ENCODE data around the gene CRISP2. TPM values are rescaled to one million over a fixed set of nuclear protein-coding genes. Genes with fewer than 3 reads are reported as not detected.

The CRISP2 gene
- total RNA-seq, 2 experiments from 2014 or later = not detected

GRCh38 chr6:49647476-49647875 is 65.9 kb downstream of the CRISP2 start:
- ChIA-PET POLR2A (no interaction called here), CTCF (no interaction called here)
- Mint-ChIP-seq H3K4me1 (no peaks in the 10 kb centered on the region), H3K27ac (no peak overlapping the region), H3K9me3 (no peaks in the 10 kb centered on the region), H3K27me3 (no peaks in the 10 kb centered on the region), H3K4me3 (no peak overlapping the region), H3K36me3 (ENCODE audit: low read depth) (no peaks in the 10 kb centered on the region)
- no peak for DNase-seq

GRCh38 chr6:49646942-49647341 is 66.4 kb downstream of the CRISP2 start:
- Mint-ChIP-seq H3K36me3 (ENCODE audit: low read depth) (no peaks in the 10 kb centered on the region), H3K27me3 (no peaks in the 10 kb centered on the region), H3K9me3 (no peaks in the 10 kb centered on the region), H3K27ac (no peak overlapping the region), H3K4me3 (no peak overlapping the region), H3K4me1 (no peaks in the 10 kb centered on the region)
- ChIA-PET CTCF (no interaction called here), POLR2A (no interaction called here)
- no peak for DNase-seq

GRCh38 chr6:49646130-49646824 is 67.1 kb downstream of the CRISP2 start:
- no peaks in the 10 kb centered on the region for H3K36me3 Mint-ChIP-seq (ENCODE audit: low read depth)
- POLR2A ChIA-PET = no interaction called here
- no peak for DNase-seq
- no peaks in the 10 kb centered on the region for H3K4me1 Mint-ChIP-seq
- H3K9me3 Mint-ChIP-seq = no peaks in the 10 kb centered on the region
- H3K4me3 Mint-ChIP-seq = no peak overlapping the region
- no peak overlapping the region for H3K27ac Mint-ChIP-seq
- CTCF ChIA-PET = no interaction called here
- H3K27me3 Mint-ChIP-seq = no peaks in the 10 kb centered on the region

GRCh38 chr6:49645139-49645538 is 68.2 kb downstream of the CRISP2 start:
- H3K9me3 Mint-ChIP-seq = no peaks in the 10 kb centered on the region
- DNase-seq = no peak
- POLR2A ChIA-PET = no interaction called here
- no peaks in the 10 kb centered on the region for H3K36me3 Mint-ChIP-seq (ENCODE audit: low read depth)
- no peak overlapping the region for H3K4me3 Mint-ChIP-seq
- CTCF ChIA-PET = no interaction called here
- no peaks in the 10 kb centered on the region for H3K4me1 Mint-ChIP-seq
- H3K27me3 Mint-ChIP-seq = no peaks in the 10 kb centered on the region
- no peak overlapping the region for H3K27ac Mint-ChIP-seq

Other genes starting within 250 kb of the CRISP2 start
- gene GLYATL3, start 213.6 kb downstream of the CRISP2 start, total RNA-seq = not detected
- gene C6orf141, start 162.9 kb downstream of the CRISP2 start, total RNA-seq = under 1 TPM in 1 of 2 experiments, not detected in 1; 0.48 TPM
- gene RHAG, start 76.7 kb downstream of the CRISP2 start, total RNA-seq = not detected
- not detected for gene CRISP3, start 30.8 kb upstream of the CRISP2 start, total RNA-seq
- gene PGK2, start 73.7 kb upstream of the CRISP2 start, total RNA-seq = not detected
- not detected for gene CRISP1, start 153.0 kb upstream of the CRISP2 start, total RNA-seq

Data from activated CD4-positive, alpha-beta memory T cell treated with anti-CD3 and anti-CD28 coated beads, Interleukin-2, amount 10 ng/mL, durations not matched to agents 7 days and 5 days (primary cell).